ACC112 (cell line): ENCODE data around the gene HOXB7.

ENCODE experiments used
- H2AFZ ChIP-seq: fragments of 200-600 bp; sonication (generic); one replicate; pipeline ENCODE4 v1.6.0; 2017; ENCODE audit warnings: antibody characterized with exemption, low read length; ENCODE audit not compliant: unreplicated experiment
- H3K27ac ChIP-seq: fragments of 200-600 bp; sonication (generic); 2 replicates; pipeline ENCODE4 v1.5.1; 2014; ENCODE audit warnings: low read depth, mild to moderate bottlenecking, antibody characterized with exemption, low read length, moderate library complexity
- H3K27me3 ChIP-seq: fragments of 200-600 bp; sonication (generic); 2 replicates; pipeline ENCODE4 v1.6.1; 2014; ENCODE audit warnings: mild to moderate bottlenecking, antibody characterized with exemption, low read length, moderate library complexity, mixed read lengths; ENCODE audit not compliant: insufficient read depth
- H3K36me3 ChIP-seq: fragments of 200-600 bp; sonication (generic); 2 replicates; pipeline ENCODE4 v1.6.1; 2016; ENCODE audit warnings: mild to moderate bottlenecking, antibody characterized with exemption, low read length, moderate library complexity, mixed read lengths; ENCODE audit not compliant: insufficient read depth
- H3K4me1 ChIP-seq: fragments of 200-600 bp; sonication (generic); one replicate; pipeline ENCODE4 v1.6.1; 2016; ENCODE audit warnings: low read length, mixed read lengths; ENCODE audit not compliant: insufficient read depth, unreplicated experiment, control insufficient read depth
- H3K4me3 ChIP-seq: fragments of 200-600 bp; sonication (generic); 2 replicates; pipeline ENCODE4 v1.5.1; 2014; ENCODE audit warnings: mild to moderate bottlenecking, low read depth, low read length
- H3K79me2 ChIP-seq: fragments of 200-600 bp; sonication (generic); one replicate; pipeline ENCODE4 v1.6.0; 2016; ENCODE audit warnings: low read length; ENCODE audit not compliant: control insufficient read depth, unreplicated experiment, insufficient read depth

The HOXB7 gene

DNA sequence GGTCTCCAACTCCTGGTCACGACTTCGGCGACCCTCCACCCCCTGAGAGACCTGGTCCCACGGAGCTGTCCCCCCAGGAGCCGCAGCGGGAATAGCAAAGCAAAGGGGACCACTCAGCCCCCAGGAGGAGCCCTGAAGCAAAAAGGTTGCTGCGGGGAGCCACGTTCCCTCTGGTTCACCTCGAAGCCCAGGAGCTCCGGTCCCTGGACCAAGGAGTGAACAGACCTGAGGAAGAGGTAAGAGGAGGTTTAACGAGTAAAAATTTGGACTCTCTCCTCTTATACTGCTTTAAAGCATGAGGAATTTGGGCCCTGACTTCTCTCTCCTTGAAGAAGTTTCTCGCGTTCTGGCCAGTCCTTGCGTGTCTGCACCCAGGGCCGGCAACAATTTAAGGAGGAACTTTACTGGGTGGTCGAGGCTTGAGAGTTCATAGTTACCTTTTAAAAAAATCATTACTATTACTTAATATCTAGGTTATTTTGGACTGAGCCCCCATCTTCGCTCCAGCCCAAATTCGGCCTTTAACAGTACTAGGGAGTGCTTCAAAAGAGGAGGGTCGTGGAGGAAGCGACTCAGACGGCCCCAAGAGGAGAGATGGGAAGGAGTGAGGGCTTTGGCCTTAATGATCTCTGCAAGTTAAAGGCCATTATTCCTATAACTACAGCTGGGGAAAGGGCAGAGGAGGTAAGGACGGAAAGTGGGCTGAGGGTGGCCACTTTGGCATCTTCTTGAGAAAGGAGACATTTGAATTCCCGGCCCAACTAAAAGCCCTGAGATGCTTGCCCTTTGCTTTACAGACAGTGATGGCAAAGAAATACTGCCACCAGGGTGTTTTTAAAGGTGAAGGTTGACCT is 32.3 kb upstream of the HOXB7 start:
- H3K4me1 ChIP-seq: no peaks in the 10 kb centered on the region
- H2AFZ ChIP-seq: no peak overlapping the region
- H3K79me2 ChIP-seq: no peaks in the 10 kb centered on the region
- H3K27me3 ChIP-seq: peaks cover 99% of the 10 kb centered on the region
- no peak overlapping the region for H3K27ac ChIP-seq
- no peak overlapping the region for H3K4me3 ChIP-seq
- no peaks in the 10 kb centered on the region for H3K36me3 ChIP-seq

- Histone ChIP-seq H3K4me3 (no peak overlapping the region), H3K27ac (no peak overlapping the region), H3K36me3 (no peaks in the 10 kb centered on the region), H2AFZ (no peak overlapping the region), H3K79me2 (no peaks in the 10 kb centered on the region), H3K27me3 (peaks cover 99% of the 10 kb centered on the region), H3K4me1 (no peaks in the 10 kb centered on the region)
These were observed 31.4 kb upstream of the HOXB7 start for GRCh38 chr17:48642059-48642842.

DNA sequence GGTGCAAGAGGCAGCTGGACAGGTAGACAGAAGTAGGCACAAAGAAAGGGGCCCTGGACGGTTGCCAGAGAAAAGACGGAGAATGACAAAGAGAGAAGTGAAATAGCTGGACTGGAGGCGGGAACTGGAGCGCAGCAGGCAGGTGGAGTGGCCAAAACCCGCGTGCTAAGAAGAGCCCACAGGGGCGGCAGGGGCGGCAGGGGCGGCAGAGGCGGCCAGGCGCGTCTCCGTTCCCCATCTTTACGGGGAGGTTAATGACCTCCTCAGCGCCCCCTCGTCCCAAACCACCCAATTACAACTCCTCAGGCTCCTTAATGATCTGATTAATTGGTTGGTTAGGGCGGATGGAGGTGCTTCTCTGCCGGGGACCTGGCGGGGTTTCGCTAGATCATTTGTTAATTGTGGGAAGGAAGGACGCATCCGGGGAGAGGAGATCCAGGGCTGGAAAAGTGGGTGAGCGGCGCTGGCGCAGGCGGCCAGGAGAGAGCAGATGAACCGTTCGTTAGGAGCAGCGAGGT is 30.8 kb upstream of the HOXB7 start:
- Histone ChIP-seq H3K79me2 (no peaks in the 10 kb centered on the region), H3K4me1 (no peaks in the 10 kb centered on the region), H3K4me3 (no peak overlapping the region), H3K27ac (no peak overlapping the region), H3K27me3 (peaks cover 100% of the 10 kb centered on the region), H2AFZ (no peak overlapping the region), H3K36me3 (no peaks in the 10 kb centered on the region)

GRCh38 chr17:48640858-48641180 is 30.0 kb upstream of the HOXB7 start:
- Histone ChIP-seq H3K79me2 (no peaks in the 10 kb centered on the region), H3K36me3 (no peaks in the 10 kb centered on the region), H3K27me3 (peaks cover 100% of the 10 kb centered on the region), H3K4me3 (no peak overlapping the region), H3K27ac (no peak overlapping the region), H2AFZ (no peak overlapping the region), H3K4me1 (no peaks in the 10 kb centered on the region)

GRCh38 chr17:48639982-48640857 is 29.4 kb upstream of the HOXB7 start:
- peaks cover 100% of the 10 kb centered on the region for H3K27me3 ChIP-seq
- H3K79me2 ChIP-seq: no peaks in the 10 kb centered on the region
- H3K36me3 ChIP-seq: no peaks in the 10 kb centered on the region
- H2AFZ ChIP-seq: no peak overlapping the region
- no peaks in the 10 kb centered on the region for H3K4me1 ChIP-seq
- no peak overlapping the region for H3K27ac ChIP-seq
- H3K4me3 ChIP-seq: no peak overlapping the region

DNA sequence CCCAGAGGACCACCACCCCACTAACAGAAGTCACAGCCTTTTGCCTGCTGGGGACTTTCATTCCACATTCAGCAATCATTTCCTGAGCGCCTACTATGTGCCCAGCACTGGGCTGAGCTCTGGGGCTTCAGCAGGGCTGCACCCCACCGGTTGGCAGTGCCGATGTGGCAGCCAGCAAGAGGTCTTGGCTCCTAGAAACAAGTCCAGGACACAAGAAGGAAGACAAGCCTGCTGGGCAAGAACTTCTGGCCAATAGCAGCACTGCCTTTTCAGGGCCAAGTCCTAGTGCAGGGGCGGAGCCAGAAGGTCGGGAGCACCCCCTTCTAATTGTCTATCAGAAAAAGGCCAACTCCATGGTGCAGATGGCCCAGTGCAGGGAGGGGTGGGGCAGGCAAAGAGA is 28.3 kb upstream of the HOXB7 start:
- no peaks in the 10 kb centered on the region for H3K4me1 ChIP-seq
- no peaks in the 10 kb centered on the region for H3K79me2 ChIP-seq
- H2AFZ ChIP-seq: no peak overlapping the region
- no peak overlapping the region for H3K4me3 ChIP-seq
- peaks cover 100% of the 10 kb centered on the region for H3K27me3 ChIP-seq
- no peaks in the 10 kb centered on the region for H3K36me3 ChIP-seq
- H3K27ac ChIP-seq: no peak overlapping the region

DNA sequence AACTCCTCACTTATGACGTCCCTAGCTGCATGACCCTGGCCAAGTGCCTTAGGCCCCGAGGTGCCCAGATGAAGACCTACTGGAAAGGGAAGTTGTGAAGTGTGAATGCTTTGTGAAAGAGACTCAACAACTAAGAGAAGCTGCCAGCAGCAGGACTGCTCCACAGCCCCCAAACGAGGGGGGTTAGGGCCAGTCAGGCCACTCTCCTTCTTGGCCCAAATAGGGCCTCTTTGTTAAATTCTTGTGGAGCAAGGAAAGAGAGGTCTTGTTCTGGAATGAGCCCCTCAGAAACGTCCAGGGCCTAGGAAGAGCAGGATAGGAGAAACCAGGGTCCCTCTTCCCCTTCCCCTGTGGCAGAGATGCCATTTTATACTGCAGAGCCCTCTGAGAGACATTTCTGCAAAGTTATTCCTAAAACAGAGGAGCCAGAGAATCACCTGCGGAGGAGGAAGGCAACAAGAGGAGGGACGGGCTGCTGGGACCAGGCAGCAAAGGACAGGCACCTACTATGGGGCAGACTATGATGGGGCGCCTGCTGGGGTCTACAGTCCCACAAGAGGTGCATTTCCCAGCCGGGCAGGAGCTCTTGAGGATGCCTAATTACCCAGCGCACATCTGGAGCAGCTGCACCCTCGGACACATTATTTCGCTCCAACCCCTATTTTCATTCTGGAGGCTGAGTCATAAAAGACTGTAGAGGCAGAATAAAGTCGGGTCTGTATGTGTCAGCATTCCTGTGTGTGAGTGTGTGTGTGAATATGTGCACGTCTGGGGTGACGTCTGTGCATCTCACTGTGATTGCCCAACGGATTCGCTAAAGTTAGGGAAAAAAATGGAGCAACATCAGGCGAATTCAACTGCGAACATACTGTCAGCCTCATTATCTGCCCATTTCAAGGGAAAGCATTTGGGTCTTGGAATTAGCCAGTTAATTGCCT is 26.8 kb upstream of the HOXB7 start:
- no peaks in the 10 kb centered on the region for H3K4me1 ChIP-seq
- no peak overlapping the region for H2AFZ ChIP-seq
- H3K79me2 ChIP-seq: no peaks in the 10 kb centered on the region
- H3K4me3 ChIP-seq: no peak overlapping the region
- no peak overlapping the region for H3K27ac ChIP-seq
- no peaks in the 10 kb centered on the region for H3K36me3 ChIP-seq
- H3K27me3 ChIP-seq: peaks cover 100% of the 10 kb centered on the region

- no peaks in the 10 kb centered on the region for H3K4me1 ChIP-seq
- H3K36me3 ChIP-seq: no peaks in the 10 kb centered on the region
- H2AFZ ChIP-seq: no peak overlapping the region
- no peak overlapping the region for H3K4me3 ChIP-seq
- peaks cover 100% of the 10 kb centered on the region for H3K27me3 ChIP-seq
- H3K79me2 ChIP-seq: no peaks in the 10 kb centered on the region
- no peak overlapping the region for H3K27ac ChIP-seq
These were observed 25.6 kb upstream of the HOXB7 start for GRCh38 chr17:48636177-48637018.

DNA sequence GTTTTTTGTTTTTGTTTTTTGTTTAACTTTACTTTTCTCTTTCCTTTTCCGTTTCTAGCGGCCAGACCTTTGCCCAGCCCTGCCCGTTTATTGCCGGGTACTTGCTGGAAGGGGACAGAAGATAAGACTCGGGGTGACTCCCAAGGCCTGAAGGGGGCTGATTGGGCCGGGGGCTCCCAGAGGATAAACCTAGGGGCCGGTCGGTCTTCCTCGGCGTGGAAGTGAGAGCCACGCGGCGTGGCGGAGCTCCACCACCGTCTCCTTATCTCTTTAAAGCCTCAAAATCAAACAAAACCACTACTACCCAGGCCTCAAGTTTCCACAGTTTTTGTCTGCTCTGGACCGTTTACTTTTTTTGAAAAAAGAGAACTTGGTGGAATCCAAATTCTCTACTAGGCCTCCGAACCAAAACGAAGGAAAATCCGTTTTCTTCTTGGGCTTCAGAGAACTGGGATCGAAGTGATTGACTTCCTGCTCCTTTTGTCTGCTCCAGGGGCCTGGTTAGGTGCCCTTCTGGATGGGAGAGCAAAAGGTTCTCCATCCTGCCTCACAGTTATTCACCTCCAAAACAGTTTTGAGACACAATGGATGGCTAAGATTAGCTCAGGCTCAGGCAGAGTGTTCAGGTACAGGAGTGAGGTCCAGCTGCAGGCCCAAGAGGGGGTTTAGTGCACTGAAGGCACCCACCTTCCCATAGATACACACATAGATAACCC is 23.8 kb upstream of the HOXB7 start:
- Histone ChIP-seq H2AFZ (no peak overlapping the region), H3K4me3 (no peak overlapping the region), H3K4me1 (no peaks in the 10 kb centered on the region), H3K79me2 (no peaks in the 10 kb centered on the region), H3K36me3 (no peaks in the 10 kb centered on the region), H3K27ac (no peak overlapping the region), H3K27me3 (peaks cover 100% of the 10 kb centered on the region)
